AML-193 (cell line): Measurements from ENCODE around the gene USP17L21.
"Not testable (repeated sequence)": the region's sequence is repeated elsewhere in the genome, so short reads cannot be mapped to it uniquely, and the experiment has no call there.

Source experiments
- DNase-seq, 2 experiments: peaks; one replicate each; lab custom pipeline; 2025; lab: John Stamatoyannopoulos, UW

Gene USP17L21

GRCh38 chr4:9262572-9262971 lies at the start of gene USP17L21:
TSS of gene USP17L21 (plus strand) at chr4:9262872. CDS start at chr4:9262872, 0 bp downstream.
- DNase-seq, result not testable (repeated sequence)

- not testable (repeated sequence) for DNase-seq
Measured at GRCh38 chr4:9214701-9215100, 48.0 kb upstream of the USP17L21 start.

- not testable (repeated sequence) for DNase-seq
Measured at GRCh38 chr4:9215105-9215504, 47.6 kb upstream of the USP17L21 start, which contains the start of gene USP17L11. TSS of gene USP17L11 (plus strand) at chr4:9215405. CDS start at chr4:9215405, 0 bp downstream.

- DNase-seq, result not testable (repeated sequence)
Measured at GRCh38 chr4:9219852-9220251, 42.8 kb upstream of the USP17L21 start, which contains the start of gene USP17L12. TSS of gene USP17L12 (plus strand) at chr4:9220152. CDS start at chr4:9220152, 0 bp downstream.

GRCh38 chr4:9224596-9224995 lies 38.1 kb upstream of the USP17L21 start, which contains the start of gene USP17L13:
TSS of gene USP17L13 (plus strand) at chr4:9224896. CDS start at chr4:9224896, 0 bp downstream.
- not testable (repeated sequence) for DNase-seq

GRCh38 chr4:9230249-9230648 lies 32.4 kb upstream of the USP17L21 start:
- not testable (repeated sequence) for DNase-seq

- DNase-seq, result not testable (repeated sequence)
Measured at GRCh38 chr4:9234085-9234484, 28.6 kb upstream of the USP17L21 start, which contains the start of gene USP17L15. TSS of gene USP17L15 (plus strand) at chr4:9234385. CDS start at chr4:9234385, 0 bp downstream.

GRCh38 chr4:9238461-9238860 lies 24.2 kb upstream of the USP17L21 start:
- DNase-seq, result not testable (repeated sequence)

- DNase-seq, result not testable (repeated sequence)
Measured at GRCh38 chr4:9243579-9243978, 19.1 kb upstream of the USP17L21 start, which contains the start of gene USP17L17. TSS of gene USP17L17 (plus strand) at chr4:9243879. CDS start at chr4:9243879, 0 bp downstream.

GRCh38 chr4:9247953-9248680 lies 14.6 kb upstream of the USP17L21 start, which contains the start of gene USP17L18:
TSS of gene USP17L18 (plus strand) at chr4:9248630. CDS start at chr4:9248630, 0 bp downstream.
- not testable (repeated sequence) for DNase-seq

GRCh38 chr4:9253078-9253477 lies 9.6 kb upstream of the USP17L21 start, which contains the start of gene USP17L19:
TSS of gene USP17L19 (plus strand) at chr4:9253378. CDS start at chr4:9253378, 0 bp downstream.
- DNase-seq, result not testable (repeated sequence)

- DNase-seq, result not testable (repeated sequence)
Measured at GRCh38 chr4:9257824-9258223, 4.8 kb upstream of the USP17L21 start, which contains the start of gene USP17L20. TSS of gene USP17L20 (plus strand) at chr4:9258124. CDS start at chr4:9258124, 0 bp downstream.

GRCh38 chr4:9267319-9267718 lies 4.6 kb downstream of the USP17L21 start, which contains the start of gene USP17L22:
TSS of gene USP17L22 (plus strand) at chr4:9267619. CDS start at chr4:9267619, 0 bp downstream.
- DNase-seq, result not testable (repeated sequence)

GRCh38 chr4:9271719-9272118 lies 9.0 kb downstream of the USP17L21 start:
- DNase-seq, result not testable (repeated sequence)
